Activated CD4-positive, alpha-beta T cell treated with anti-CD3 and anti-CD28 coated beads, Interleukin-2, amount 10 ng/mL, durations not matched to agents 7 days and 5 days (primary cell): Measurements from ENCODE around the gene TMEM88. TPM values are rescaled to one million over a fixed set of nuclear protein-coding genes. Genes with fewer than 3 reads are reported as not detected.
A peak's percentile ranks its signal among the peaks of the same experiment; 100 is the strongest.

Experiments used
- CTCF ChIA-PET: fragments of 350-600 bp; sonication (Branson Sonifier 250); formaldehyde crosslinking; loops from one replicate; lab custom pipeline; 2021; ENCODE audit warnings: antibody characterized with exemption; lab: Charles Lee
- POLR2A ChIA-PET: fragments of 350-600 bp; sonication (Branson Sonifier 250); formaldehyde crosslinking; loops from one replicate; lab custom pipeline; 2021; ENCODE audit warnings: antibody characterized with exemption; lab: Charles Lee
- DNase-seq: peaks from one replicate; pipeline ENCODE4 v3.0.0-alpha.2; 2020
- H3K27ac Mint-ChIP-seq: one replicate; pipeline ENCODE4 v1.8.0; 2021; ENCODE audit warnings: mild to moderate bottlenecking, moderate library complexity, mixed read lengths
- H3K27me3 Mint-ChIP-seq: one replicate; pipeline ENCODE4 v1.8.0; 2021; ENCODE audit warnings: mixed read lengths
- H3K36me3 Mint-ChIP-seq: one replicate; pipeline ENCODE4 v1.8.0; 2021; ENCODE audit warnings: low read depth, mixed read lengths
- H3K4me1 Mint-ChIP-seq: one replicate; pipeline ENCODE4 v1.8.0; 2021; ENCODE audit warnings: mixed read lengths
- H3K4me3 Mint-ChIP-seq: one replicate; pipeline ENCODE4 v1.8.0; 2021; ENCODE audit warnings: mild to moderate bottlenecking, moderate library complexity, mixed read lengths
- H3K9me3 Mint-ChIP-seq: one replicate; pipeline ENCODE4 v1.8.0; 2021; ENCODE audit warnings: mixed read lengths
- total RNA-seq, 2 experiments: library from RNA; stranded (reverse); gene quantifications; one replicate each; pipeline ENCODE4 v1.2.3, GENCODE V29; 2021

The TMEM88 gene
- total RNA-seq, 2 experiments from 2014 or later, result 0.55 to 0.87 TPM

DNA sequence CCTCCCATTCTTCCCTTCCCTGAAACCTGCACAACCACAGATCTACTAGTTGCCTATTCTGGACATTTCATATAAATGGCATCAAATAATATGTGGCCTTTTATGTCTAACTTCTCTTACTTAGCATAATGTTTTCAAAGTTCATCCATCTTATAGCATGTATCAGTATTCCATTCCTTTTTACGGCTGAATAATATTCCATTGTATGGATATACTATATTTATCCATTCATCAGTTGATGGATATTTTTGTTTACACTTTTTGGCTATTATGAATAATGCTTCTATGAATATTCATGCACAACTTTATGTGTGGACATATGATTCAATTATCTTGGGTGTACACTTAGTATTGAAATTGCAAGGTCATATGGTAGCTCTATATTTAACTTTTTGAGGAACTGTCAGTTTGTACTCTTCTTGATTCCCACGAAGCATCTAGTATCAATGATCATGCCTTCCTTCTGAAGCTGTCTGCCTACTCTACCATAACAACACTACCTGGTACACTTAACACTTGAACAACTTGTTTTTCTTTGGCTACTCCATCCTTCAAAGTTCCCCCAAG lies 21.0 kb downstream of the TMEM88 start:
- Mint-ChIP-seq H3K27me3 (no peaks in the 10 kb centered on the region), H3K4me1 (peaks cover 11% of the 10 kb centered on the region), H3K36me3 (peaks cover 28% of the 10 kb centered on the region), H3K27ac (peak overlapping the region; percentile 4), H3K4me3 (no peak overlapping the region), H3K9me3 (no peaks in the 10 kb centered on the region)
- POLR2A ChIA-PET, result no interaction called here
- no peak for DNase-seq
- CTCF ChIA-PET, result no interaction called here

DNA sequence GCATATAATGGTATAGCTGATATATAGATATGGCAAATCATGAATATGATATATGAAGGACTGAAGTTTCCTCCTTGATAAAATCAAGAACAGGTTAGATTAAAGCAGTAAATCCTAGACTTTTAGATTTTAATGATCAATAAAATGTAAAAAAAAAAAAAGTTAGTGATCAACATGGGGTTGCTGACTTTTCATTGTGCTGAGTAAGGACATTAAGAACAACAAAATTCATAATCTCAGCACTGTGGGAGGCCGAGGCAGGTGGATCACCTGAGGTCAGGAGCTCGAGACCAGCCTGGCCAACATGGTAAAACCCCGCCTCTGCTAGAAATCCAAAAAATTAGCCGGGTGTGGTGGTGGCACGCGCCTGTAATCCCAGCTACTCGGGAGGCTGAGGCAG lies 23.4 kb downstream of the TMEM88 start:
- peaks cover 24% of the 10 kb centered on the region for H3K36me3 Mint-ChIP-seq
- no peaks in the 10 kb centered on the region for H3K9me3 Mint-ChIP-seq
- H3K4me3 Mint-ChIP-seq, result no peak overlapping the region
- H3K27me3 Mint-ChIP-seq, result no peaks in the 10 kb centered on the region
- peaks cover 8% of the 10 kb centered on the region for H3K4me1 Mint-ChIP-seq
- CTCF ChIA-PET, result interaction anchor here (1.1 kb wide), 1 partner anchor 20 kb away, joined by 4 read pairs; no protein-coding TSS in a partner anchor
- no peak overlapping the region for H3K27ac Mint-ChIP-seq
- no peak for DNase-seq
- POLR2A ChIA-PET, result no interaction called here

DNA sequence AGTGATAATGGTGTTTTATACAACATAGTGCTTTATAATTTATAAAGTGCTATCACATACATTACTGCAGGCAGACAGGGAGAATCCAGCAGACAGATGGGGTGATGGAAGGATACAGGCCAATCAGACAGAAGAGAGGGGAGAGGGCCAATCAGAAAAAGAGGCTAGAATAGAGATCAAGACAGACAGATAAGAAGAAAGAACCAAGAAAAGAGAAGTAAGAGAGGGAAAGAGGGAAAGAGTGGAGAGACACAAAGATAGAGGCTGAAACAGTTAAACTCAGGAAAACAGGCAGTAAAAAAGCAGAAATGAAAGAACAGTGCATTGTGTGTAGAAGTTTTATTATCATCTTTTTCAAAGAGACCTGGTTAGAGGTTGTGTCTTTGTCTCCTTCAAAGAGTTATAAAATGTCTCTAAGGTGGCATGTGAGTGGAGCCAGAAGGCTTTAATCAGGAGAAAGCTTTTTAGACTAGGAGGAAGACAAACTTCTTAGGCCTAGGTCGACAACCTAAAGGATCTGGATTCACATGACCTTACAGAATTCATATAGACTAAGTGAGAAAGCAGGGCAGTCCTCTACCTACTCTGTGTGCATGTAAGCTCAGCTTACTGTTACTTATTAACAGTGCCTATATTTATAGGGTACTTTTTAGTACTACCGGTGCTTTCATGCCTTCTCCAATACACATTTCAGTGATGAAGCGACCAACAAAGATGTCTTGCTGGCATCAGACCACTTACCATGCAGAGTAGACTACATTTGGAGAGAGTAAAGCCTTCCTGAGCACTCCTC lies 25.4 kb downstream of the TMEM88 start:
- Mint-ChIP-seq H3K9me3 (no peaks in the 10 kb centered on the region), H3K27ac (no peak overlapping the region), H3K4me1 (peaks cover 5% of the 10 kb centered on the region), H3K27me3 (no peaks in the 10 kb centered on the region), H3K36me3 (peaks cover 12% of the 10 kb centered on the region), H3K4me3 (no peak overlapping the region)
- ChIA-PET POLR2A (no interaction called here), CTCF (no interaction called here)
- no peak for DNase-seq

DNA sequence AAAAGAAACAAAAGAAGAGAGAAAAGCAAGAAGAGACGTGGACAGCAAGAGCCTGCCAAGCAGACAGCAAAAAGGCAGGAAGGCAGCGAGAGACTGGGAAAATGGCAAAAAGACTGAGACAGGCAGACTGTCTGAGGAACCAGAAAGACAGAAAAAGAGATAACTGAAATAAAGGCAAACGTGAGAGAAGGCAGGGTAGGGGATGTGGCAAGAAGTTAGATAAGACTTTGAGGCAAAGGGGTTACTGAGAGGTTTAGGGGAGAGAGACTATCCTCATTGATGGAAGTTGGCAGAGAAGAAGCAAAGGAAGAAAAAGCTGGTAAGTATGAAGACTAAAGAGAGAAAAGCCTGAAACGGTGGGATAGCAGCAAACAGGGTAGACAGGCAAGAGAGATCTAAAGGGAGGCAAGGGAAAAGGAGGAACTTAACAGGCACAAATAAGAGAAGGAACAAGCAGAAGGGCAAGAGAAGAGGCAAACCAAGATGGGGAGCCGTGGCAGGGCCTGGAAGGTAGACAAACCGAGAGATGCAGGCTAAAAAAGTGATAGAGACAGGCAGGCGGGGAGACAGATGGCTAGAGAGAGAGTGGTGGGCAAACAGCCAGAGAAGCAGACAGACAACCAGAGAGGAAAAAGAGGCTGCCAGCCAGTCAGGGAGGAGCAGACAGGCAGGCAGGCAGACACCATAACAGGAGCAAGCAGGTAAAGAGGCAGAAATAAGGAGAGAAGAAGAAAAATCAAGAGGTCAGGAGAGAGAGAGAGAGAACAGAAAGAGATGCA lies 26.6 kb downstream of the TMEM88 start:
- DNase-seq, result no peak
- Mint-ChIP-seq H3K4me1 (peaks cover 7% of the 10 kb centered on the region), H3K27ac (no peak overlapping the region), H3K27me3 (no peaks in the 10 kb centered on the region), H3K36me3 (peaks cover 4% of the 10 kb centered on the region), H3K4me3 (no peak overlapping the region), H3K9me3 (no peaks in the 10 kb centered on the region)
- CTCF ChIA-PET, result no interaction called here
- POLR2A ChIA-PET, result no interaction called here

DNA sequence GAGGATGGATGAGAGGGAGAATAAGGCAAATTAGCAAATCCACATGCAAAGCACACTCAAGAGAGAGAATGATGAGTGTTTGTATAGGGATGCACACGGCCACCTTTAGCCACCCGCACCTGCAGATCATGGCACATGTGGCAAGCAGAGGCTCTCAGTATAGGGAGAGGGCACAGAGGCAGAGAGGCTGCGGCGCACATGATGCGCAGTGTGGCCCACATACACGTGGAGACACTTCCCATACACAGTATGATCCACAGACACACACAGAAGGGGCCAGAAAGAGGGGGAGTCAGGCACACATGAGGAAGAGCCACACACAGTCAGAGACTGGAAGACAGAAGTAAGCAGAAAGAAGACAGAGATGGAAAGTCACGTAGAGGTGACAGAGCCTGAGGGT lies 27.2 kb downstream of the TMEM88 start:
- POLR2A ChIA-PET, result no interaction called here
- CTCF ChIA-PET, result no interaction called here
- no peak overlapping the region for H3K27ac Mint-ChIP-seq
- peaks cover 7% of the 10 kb centered on the region for H3K4me1 Mint-ChIP-seq
- no peaks in the 10 kb centered on the region for H3K9me3 Mint-ChIP-seq
- H3K27me3 Mint-ChIP-seq, result no peaks in the 10 kb centered on the region
- DNase-seq, result no peak
- peaks cover 3% of the 10 kb centered on the region for H3K36me3 Mint-ChIP-seq
- no peak overlapping the region for H3K4me3 Mint-ChIP-seq

DNA sequence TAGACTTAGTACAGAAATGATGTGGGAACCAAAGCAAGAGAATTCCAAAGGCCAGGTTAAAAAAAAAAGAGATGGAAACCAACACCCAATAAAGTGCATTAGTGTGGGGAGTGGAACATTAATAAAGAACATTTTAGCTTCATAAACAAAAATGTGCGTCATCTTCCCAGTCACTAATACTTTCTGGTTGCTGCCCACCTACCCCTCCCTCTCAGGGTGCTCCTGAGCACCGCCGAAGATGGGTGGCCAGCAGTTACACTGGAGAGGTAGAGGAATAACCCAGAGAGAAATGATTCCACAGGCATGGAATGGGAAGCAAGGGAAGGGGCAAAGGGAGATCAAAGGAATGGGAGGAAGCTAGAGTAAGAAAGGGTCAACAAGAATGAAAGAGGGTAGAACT lies 27.8 kb downstream of the TMEM88 start:
- CTCF ChIA-PET, result interaction anchor here (1.2 to 1.6 kb wide), 2 partner anchors 11 to 107 kb away, joined by 4 to 5 read pairs; no protein-coding TSS in a partner anchor
- peaks cover 6% of the 10 kb centered on the region for H3K4me1 Mint-ChIP-seq

DNA sequence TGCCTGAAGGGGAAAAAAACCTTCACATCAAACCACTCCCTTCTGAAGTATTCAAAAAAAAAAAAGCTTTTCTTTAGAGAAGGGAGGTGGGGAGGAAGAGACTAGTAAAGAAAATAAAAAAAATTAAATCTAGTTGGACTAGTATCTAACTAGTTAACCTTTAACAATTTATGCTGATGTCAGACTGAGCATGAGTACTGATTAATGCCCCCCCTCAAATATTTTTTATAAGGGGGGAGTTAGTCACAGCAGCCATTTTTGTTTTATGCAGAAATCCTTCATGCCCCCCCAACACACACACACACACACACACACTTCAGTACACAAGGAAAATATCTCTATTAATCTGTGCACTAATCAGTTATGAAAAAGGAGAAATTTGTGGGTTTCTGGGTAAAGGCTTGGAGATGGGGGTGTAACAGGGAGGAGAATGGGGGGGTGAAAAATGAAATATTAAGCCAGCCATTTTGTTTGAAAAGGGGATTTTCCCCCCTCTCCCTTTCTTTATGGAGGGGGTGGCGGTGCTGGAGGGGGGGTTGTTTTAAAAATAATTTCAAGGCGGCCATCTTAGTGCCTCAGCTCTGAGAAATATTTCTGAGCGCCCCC lies 29.0 kb downstream of the TMEM88 start:
- peak; percentile 35 for DNase-seq
- H3K9me3 Mint-ChIP-seq, result no peaks in the 10 kb centered on the region
- H3K27me3 Mint-ChIP-seq, result no peaks in the 10 kb centered on the region
- H3K27ac Mint-ChIP-seq, result peak overlapping the region; percentile 85
- H3K4me1 Mint-ChIP-seq, result peaks cover 6% of the 10 kb centered on the region
- peak overlapping the region; percentile 71 for H3K4me3 Mint-ChIP-seq
- ChIA-PET CTCF (interaction anchor here (0.6 to 1.6 kb wide), 5 partner anchors 12 to 758 kb away, joined by 3 to 5 read pairs (median 3); partner anchors contain the start of gene PFAS), POLR2A (no interaction called here)
- H3K36me3 Mint-ChIP-seq, result peaks cover 3% of the 10 kb centered on the region

More for the DNA sequence above, 27.8 kb downstream of the TMEM88 start:
- Mint-ChIP-seq H3K4me3 (no peak overlapping the region), H3K9me3 (no peaks in the 10 kb centered on the region), H3K27ac (no peak overlapping the region), H3K27me3 (no peaks in the 10 kb centered on the region), H3K36me3 (peaks cover 3% of the 10 kb centered on the region)
- no peak for DNase-seq
- POLR2A ChIA-PET, result no interaction called here

DNA sequence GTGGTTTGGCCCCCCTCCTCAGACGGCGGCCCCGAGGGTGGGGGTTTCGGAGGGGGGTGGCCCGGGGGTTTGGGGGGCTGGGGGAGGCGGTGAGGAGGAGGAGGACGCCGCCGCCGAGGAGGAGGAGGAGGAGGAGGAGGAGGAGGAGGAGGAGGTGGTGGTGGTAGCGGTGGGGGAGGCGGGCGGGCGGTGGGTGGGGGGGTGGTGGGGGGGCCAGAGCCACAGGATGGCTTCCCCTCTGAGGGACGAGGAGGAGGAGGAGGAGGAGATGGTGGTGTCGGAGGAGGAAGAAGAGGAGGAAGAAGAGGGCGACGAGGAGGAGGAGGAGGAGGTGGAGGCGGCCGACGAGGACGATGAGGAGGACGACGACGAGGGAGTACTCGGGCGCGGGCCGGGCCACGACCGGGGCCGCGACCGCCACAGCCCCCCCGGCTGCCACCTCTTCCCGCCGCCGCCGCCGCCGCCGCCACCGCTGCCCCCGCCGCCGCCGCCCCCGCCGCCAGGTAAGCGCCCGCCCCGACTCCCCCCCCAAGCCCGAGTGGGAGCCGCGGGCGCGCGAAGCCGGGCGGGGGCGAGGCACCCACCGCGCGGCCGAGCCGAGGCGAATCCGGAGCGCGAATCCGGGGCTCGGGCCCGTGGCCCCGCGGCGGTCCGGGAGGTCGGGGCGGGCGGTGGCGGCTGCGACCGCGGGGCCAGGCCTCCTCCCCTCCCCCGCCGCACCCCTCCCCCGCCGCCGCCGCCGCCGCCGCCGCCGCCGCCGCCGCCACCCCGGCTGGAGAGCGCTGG lies 29.9 kb downstream of the TMEM88 start:
- CTCF ChIA-PET, result no interaction called here
- Mint-ChIP-seq H3K4me3 (peak overlapping the region; percentile 71), H3K27ac (peak overlapping the region; percentile 83), H3K4me1 (peaks cover 6% of the 10 kb centered on the region), H3K36me3 (peaks cover 6% of the 10 kb centered on the region), H3K27me3 (no peaks in the 10 kb centered on the region), H3K9me3 (no peaks in the 10 kb centered on the region)
- DNase-seq, result peak; percentile 36
- POLR2A ChIA-PET, result interaction anchor here (0.6 kb wide), 1 partner anchor 402 kb away, joined by 3 read pairs; no protein-coding TSS in a partner anchor

DNA sequence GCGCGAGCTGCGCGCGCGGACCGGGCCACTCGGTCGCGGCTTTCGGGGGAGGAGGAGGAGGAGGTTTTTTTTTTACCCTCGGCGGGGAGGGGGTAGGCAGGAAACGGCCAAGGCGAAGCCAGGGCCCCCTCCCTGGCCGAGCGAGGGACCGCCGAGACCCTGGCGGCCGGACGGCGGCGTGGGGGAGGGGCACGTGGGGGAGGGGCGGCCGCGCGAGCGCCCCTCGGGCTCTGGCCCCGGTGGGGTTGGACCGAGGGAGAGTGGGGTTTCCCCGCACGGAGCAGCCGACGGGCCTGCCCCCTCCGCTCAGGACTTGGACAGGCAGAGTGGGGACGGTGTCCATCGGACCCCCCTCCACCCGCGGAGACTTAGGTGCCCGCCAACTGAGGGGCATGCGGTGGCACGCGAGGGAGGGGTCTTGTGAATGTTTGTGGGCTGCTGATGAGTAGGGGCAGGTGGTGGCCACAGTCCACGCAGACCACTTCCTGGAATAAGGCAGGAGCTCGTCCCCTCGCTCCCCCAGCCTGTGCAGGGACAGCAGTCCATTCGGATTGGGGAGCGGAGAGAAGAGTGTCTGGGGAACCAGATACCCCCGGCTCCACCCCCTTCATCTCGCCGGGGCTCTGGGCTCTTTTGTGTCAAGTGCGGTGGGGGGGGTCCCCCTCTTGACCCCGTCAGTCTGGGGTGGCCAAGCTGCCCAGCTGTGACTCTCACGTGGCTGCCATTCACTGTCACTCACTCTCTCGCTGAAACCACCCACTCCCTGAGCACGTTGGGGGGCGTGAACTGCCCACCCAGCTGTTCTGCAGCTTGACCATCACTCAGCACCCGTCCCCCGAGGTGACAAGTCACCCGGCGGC lies 30.7 kb downstream of the TMEM88 start:
- peak overlapping the region; percentile 72 for H3K27ac Mint-ChIP-seq
- POLR2A ChIA-PET, result interaction anchor here (0.6 kb wide), 2 partner anchors 88 to 401 kb away, joined by 3 read pairs; no protein-coding TSS in a partner anchor

DNA sequence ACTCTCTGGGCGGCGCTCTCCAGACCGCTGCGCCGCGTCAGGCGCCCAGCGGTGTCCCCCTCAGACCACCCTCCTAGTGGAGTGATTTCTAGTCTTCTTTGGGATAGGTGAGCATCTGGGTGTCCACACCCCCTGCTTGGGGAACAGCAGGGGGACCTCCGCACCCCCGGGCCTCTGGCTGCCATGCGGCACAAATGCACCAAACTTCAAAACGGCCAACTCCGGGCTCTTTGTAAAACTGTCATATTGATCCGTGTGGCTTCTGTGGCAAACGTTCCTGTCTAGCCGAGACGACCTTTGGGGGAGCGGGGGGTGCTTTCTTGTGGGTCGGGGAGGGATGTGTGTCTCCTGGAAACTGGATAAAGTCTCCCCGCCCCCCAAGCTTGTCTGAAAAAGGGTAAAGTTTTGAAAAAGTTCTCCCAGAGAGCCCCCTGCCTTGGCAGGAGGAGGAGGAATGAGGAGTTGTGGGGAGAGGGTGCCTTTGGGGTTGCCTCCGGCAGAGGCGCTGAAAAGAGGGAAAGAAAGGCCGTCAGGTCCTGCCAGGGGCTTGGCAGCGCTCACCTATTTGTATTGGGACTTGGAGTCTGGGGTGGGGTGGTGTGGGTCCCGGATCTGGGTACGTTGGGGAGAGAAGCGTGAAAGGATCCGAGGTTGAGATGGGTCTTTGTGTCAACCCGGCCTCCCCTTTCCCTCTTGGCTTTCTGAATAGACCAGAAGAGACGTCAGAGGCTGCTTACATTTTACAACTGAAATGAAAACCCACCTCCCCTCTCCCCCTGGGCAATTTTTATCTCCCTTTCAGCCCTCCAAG lies 31.6 kb downstream of the TMEM88 start:
- Mint-ChIP-seq H3K36me3 (peaks cover 22% of the 10 kb centered on the region), H3K27ac (no peak overlapping the region), H3K4me1 (peaks cover 13% of the 10 kb centered on the region), H3K9me3 (no peaks in the 10 kb centered on the region), H3K4me3 (no peak overlapping the region), H3K27me3 (no peaks in the 10 kb centered on the region)
- ChIA-PET POLR2A (interaction anchor here (0.6 kb wide), 1 partner anchor 87 kb away, joined by 3 read pairs; no protein-coding TSS in a partner anchor), CTCF (interaction anchor here (0.9 kb wide), 1 partner anchor 26 kb away, joined by 4 read pairs; no protein-coding TSS in a partner anchor)
- peak; percentile 65 for DNase-seq

More for the DNA sequence above, 30.7 kb downstream of the TMEM88 start:
- H3K9me3 Mint-ChIP-seq, result no peaks in the 10 kb centered on the region
- CTCF ChIA-PET, result interaction anchor here (0.9 kb wide), 1 partner anchor 25 kb away, joined by 4 read pairs; no protein-coding TSS in a partner anchor
- H3K36me3 Mint-ChIP-seq, result peaks cover 14% of the 10 kb centered on the region
- H3K27me3 Mint-ChIP-seq, result no peaks in the 10 kb centered on the region
- DNase-seq, result peak; percentile 41
- H3K4me1 Mint-ChIP-seq, result peaks cover 12% of the 10 kb centered on the region
- peak overlapping the region; percentile 62 for H3K4me3 Mint-ChIP-seq
